ENCODE data around the gene FCN3.

DNA sequence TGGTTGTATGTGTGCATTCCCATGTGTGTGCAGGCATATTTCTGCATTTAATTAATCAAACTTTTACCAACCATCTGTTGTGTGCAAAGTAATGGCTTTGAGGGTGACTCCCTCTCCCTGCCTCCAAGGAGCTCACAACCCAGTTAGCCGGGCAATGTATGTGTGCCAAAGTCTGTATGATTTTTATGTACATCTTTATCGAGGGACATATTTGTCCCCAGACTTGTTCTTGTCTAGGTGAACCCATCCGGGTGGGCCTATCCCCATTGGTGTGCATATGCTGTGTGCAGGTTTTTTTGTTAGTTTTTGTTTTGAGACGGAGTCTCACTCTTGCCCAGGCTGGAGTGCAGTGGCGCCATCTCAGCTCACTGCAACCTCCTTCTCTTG lies 31.0 kb downstream of the FCN3 start:
- TF ChIP-seq, protein P1, sequence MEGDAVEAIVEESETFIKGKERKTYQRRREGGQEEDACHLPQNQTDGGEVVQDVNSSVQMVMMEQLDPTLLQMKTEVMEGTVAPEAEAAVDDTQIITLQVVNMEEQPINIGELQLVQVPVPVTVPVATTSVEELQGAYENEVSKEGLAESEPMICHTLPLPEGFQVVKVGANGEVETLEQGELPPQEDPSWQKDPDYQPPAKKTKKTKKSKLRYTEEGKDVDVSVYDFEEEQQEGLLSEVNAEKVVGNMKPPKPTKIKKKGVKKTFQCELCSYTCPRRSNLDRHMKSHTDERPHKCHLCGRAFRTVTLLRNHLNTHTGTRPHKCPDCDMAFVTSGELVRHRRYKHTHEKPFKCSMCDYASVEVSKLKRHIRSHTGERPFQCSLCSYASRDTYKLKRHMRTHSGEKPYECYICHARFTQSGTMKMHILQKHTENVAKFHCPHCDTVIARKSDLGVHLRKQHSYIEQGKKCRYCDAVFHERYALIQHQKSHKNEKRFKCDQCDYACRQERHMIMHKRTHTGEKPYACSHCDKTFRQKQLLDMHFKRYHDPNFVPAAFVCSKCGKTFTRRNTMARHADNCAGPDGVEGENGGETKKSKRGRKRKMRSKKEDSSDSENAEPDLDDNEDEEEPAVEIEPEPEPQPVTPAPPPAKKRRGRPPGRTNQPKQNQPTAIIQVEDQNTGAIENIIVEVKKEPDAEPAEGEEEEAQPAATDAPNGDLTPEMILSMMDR (IDR thresholded peaks at IDR 0.05) = no peak
- TF ChIP-seq POLR2A (IDR thresholded peaks at IDR 0.05) = no peak
